ENCODE results near the gene VDR. TPM values are rescaled to one million over a fixed set of nuclear protein-coding genes. Genes with fewer than 3 reads are reported as not detected.

The VDR gene
- total and polyA plus RNA-seq, 2 experiments from 2014 or later, result 23.9 to 30.5 TPM

GRCh38 chr12:47878918-47879481 is 25.8 kb downstream of the VDR start:
- in situ Hi-C loops (cut with MboI), result no loop called here
- peaks cover 13% of the 10 kb centered on the region; the same call in 1 of the 2 replicates for H3K36me3 ChIP-seq (ENCODE audit: low read depth)
- peaks cover 30% of the 10 kb centered on the region for H3K4me1 ChIP-seq (ENCODE audit: insufficient read depth)

GRCh38 chr12:47878293-47878917 is 26.4 kb downstream of the VDR start:
- WGBS, 2 experiments (ENCODE audit: low coverage in 1 of 2, low lambda C conversion rate in 2 of 2, missing lambda C conversion rate in 2 of 2), result 91 to 95% methylated on average over 6 to 7 of the region's 7 CpGs
- no peak overlapping the region for H3K9ac ChIP-seq

More at GRCh38 chr12:47878918-47879481, 25.8 kb downstream of the VDR start:
- Histone ChIP-seq H3K27ac (no peak overlapping the region), H3K4me2 (ENCODE audit: unreplicated experiment) (no peak overlapping the region), H3K4me3 (no peak overlapping the region), H3K79me2 (ENCODE audit: insufficient read depth) (peaks cover 17% of the 10 kb centered on the region), H3K9me3 (ENCODE audit: low read depth) (no peaks in the 10 kb centered on the region), H3K9ac (no peak overlapping the region), H4K20me1 (ENCODE audit: insufficient read depth) (0 out of 2 replicates have a peak, but pooled peaks cover 4% of the 10 kb centered on the region), H2AFZ (no peak overlapping the region), H3K9me2 (ENCODE audit: insufficient read depth) (no peaks in the 10 kb centered on the region), H3F3A (ENCODE audit: insufficient read depth) (peaks cover 7% of the 10 kb centered on the region), H3K27me3 (replicated peaks; ENCODE audit: insufficient read depth) (no peaks in the 10 kb centered on the region)
- no peak for DNase-seq
- no peak for TF ChIP-seq EZH2 (IDR thresholded peaks at IDR 0.05; ENCODE audit: insufficient read depth, poor library complexity, severe bottlenecking)
- WGBS, 2 experiments (ENCODE audit: low coverage in 1 of 2, low lambda C conversion rate in 2 of 2, missing lambda C conversion rate in 2 of 2), result 87 to 91% methylated on average over 8 to 9 of the region's 10 CpGs

GRCh38 chr12:47877081-47877480 is 27.7 kb downstream of the VDR start:
- Histone ChIP-seq H3K27me3 (replicated peaks; ENCODE audit: insufficient read depth) (no peaks in the 10 kb centered on the region), H3K79me2 (ENCODE audit: insufficient read depth) (0 out of 2 replicates have a peak, but pooled peaks cover 13% of the 10 kb centered on the region), H3K36me3 (ENCODE audit: low read depth) (peaks cover 13% of the 10 kb centered on the region; the same call in 1 of the 2 replicates), H2AFZ (no peak overlapping the region), H3K9me3 (ENCODE audit: low read depth) (no peaks in the 10 kb centered on the region), H3K4me2 (ENCODE audit: unreplicated experiment) (no peak overlapping the region), H3K4me3 (no peak overlapping the region), H3K9me2 (ENCODE audit: insufficient read depth) (no peaks in the 10 kb centered on the region), H3K9ac (no peak overlapping the region), H4K20me1 (ENCODE audit: insufficient read depth) (0 out of 2 replicates have a peak, but pooled peaks cover 4% of the 10 kb centered on the region), H3K27ac (no peak overlapping the region), H3K4me1 (ENCODE audit: insufficient read depth) (peaks cover 17% of the 10 kb centered on the region), H3F3A (ENCODE audit: insufficient read depth) (peaks cover 7% of the 10 kb centered on the region)
- DNase-seq, result no peak
- in situ Hi-C loops (cut with MboI), result no loop called here
- TF ChIP-seq EZH2phosphoT487 (IDR thresholded peaks at IDR 0.05; ENCODE audit: insufficient read depth, low read depth) (no peak), EZH2 (IDR thresholded peaks at IDR 0.05; ENCODE audit: insufficient read depth, poor library complexity, severe bottlenecking) (no peak)
- 95 to 97% methylated on average over 4 of the region's 4 CpGs for WGBS, 2 experiments (ENCODE audit: low coverage in 1 of 2, low lambda C conversion rate in 2 of 2, missing lambda C conversion rate in 2 of 2)

More at GRCh38 chr12:47878293-47878917, 26.4 kb downstream of the VDR start:
- Histone ChIP-seq H3K4me3 (no peak overlapping the region), H3K79me2 (ENCODE audit: insufficient read depth) (0 out of 2 replicates have a peak, but pooled peaks cover 13% of the 10 kb centered on the region), H3K9me2 (ENCODE audit: insufficient read depth) (no peaks in the 10 kb centered on the region), H3K27ac (no peak overlapping the region), H3K27me3 (replicated peaks; ENCODE audit: insufficient read depth) (no peaks in the 10 kb centered on the region), H4K20me1 (ENCODE audit: insufficient read depth) (0 out of 2 replicates have a peak, but pooled peaks cover 4% of the 10 kb centered on the region), H3F3A (ENCODE audit: insufficient read depth) (peaks cover 7% of the 10 kb centered on the region), H2AFZ (no peak overlapping the region), H3K9me3 (ENCODE audit: low read depth) (no peaks in the 10 kb centered on the region), H3K4me1 (ENCODE audit: insufficient read depth) (peaks cover 30% of the 10 kb centered on the region), H3K4me2 (ENCODE audit: unreplicated experiment) (no peak overlapping the region), H3K36me3 (ENCODE audit: low read depth) (peaks cover 13% of the 10 kb centered on the region; the same call in 1 of the 2 replicates)
- TF ChIP-seq EZH2phosphoT487 (IDR thresholded peaks at IDR 0.05; ENCODE audit: insufficient read depth, low read depth), result no peak
- no peak for TF ChIP-seq EZH2 (IDR thresholded peaks at IDR 0.05; ENCODE audit: insufficient read depth, poor library complexity, severe bottlenecking)
- in situ Hi-C loops (cut with MboI), result no loop called here
- no peak for DNase-seq

- H3K36me3 ChIP-seq (ENCODE audit: low read depth), result peaks cover 13% of the 10 kb centered on the region; the same call in 1 of the 2 replicates
- H3K4me3 ChIP-seq, result no peak overlapping the region
- TF ChIP-seq EZH2 (IDR thresholded peaks at IDR 0.05; ENCODE audit: insufficient read depth, poor library complexity, severe bottlenecking), result no peak
- no peak for TF ChIP-seq EZH2phosphoT487 (IDR thresholded peaks at IDR 0.05; ENCODE audit: insufficient read depth, low read depth)
- no peak overlapping the region for H2AFZ ChIP-seq
- no peaks in the 10 kb centered on the region for H3K9me3 ChIP-seq (ENCODE audit: low read depth)
- peaks cover 13% of the 10 kb centered on the region for H3K4me1 ChIP-seq (ENCODE audit: insufficient read depth)
- H3K9ac ChIP-seq, result no peak overlapping the region
- 0 out of 2 replicates have a peak, but pooled peaks cover 4% of the 10 kb centered on the region for H4K20me1 ChIP-seq (ENCODE audit: insufficient read depth)
- H3K27ac ChIP-seq, result no peak overlapping the region
- H3K9me2 ChIP-seq (ENCODE audit: insufficient read depth), result no peaks in the 10 kb centered on the region
- no peak overlapping the region for H3K4me2 ChIP-seq (ENCODE audit: unreplicated experiment)
- no peaks in the 10 kb centered on the region for H3K27me3 ChIP-seq (replicated peaks; ENCODE audit: insufficient read depth)
- H3K79me2 ChIP-seq (ENCODE audit: insufficient read depth), result 0 out of 2 replicates have a peak, but pooled peaks cover 13% of the 10 kb centered on the region
- DNase-seq, result peak; percentile 43
- in situ Hi-C loops (cut with MboI), result no loop called here
- H3F3A ChIP-seq (ENCODE audit: insufficient read depth), result peaks cover 6% of the 10 kb centered on the region
Measured at GRCh38 chr12:47876440-47876960, 28.3 kb downstream of the VDR start.

Measured in GM23248 (cell line).